BJ (cell line): ENCODE results near the gene ETV6. TPM values are rescaled to one million over a fixed set of nuclear protein-coding genes. Genes with fewer than 3 reads are reported as not detected.

Experiments
- CTCF ChIA-PET: fragments of 350-600 bp; formaldehyde crosslinking; extraction: SDS; loops from one replicate; lab custom pipeline; 2021; ENCODE audit warnings: antibody characterized with exemption, inconsistent platforms; lab: Yijun Ruan, JAX
- POLR2A ChIA-PET: fragments of 300-600 bp; sonication (Branson Sonifier 250); formaldehyde crosslinking; extraction: SDS; loops from one replicate; lab custom pipeline; 2021; ENCODE audit warnings: antibody characterized with exemption; lab: Charles Lee
- DNase-seq: peaks from one replicate; pipeline ENCODE4 v3.0.0-alpha.2; 2011; ENCODE audit warnings: low read depth
- H3K27me3 ChIP-seq: 2 replicates; pipeline ENCODE4 v1.6.0; 2011; ENCODE audit warnings: low read length; ENCODE audit not compliant: control insufficient read depth, insufficient read depth
- H3K36me3 ChIP-seq: 2 replicates; pipeline ENCODE4 v1.5.1; 2011; ENCODE audit warnings: low read length; ENCODE audit not compliant: control insufficient read depth, insufficient read depth
- H3K4me3 ChIP-seq: 2 replicates; pipeline ENCODE4 v1.5.1; 2011; ENCODE audit warnings: low read depth, mild to moderate bottlenecking, control low read depth, low read length
- CTCF ChIP-seq: IDR thresholded peaks from 2 replicates; pipeline ENCODE4 v1.5.1; 2011; ENCODE audit warnings: low read depth, mild to moderate bottlenecking, control low read depth, inconsistent platforms, low read length, moderate library complexity; ENCODE audit not compliant: insufficient read depth
- polyA plus RNA-seq: library from polyadenylated mRNA; depleted of rRNA; stranded (reverse); fragments of >200 nt; gene quantifications from 2 replicates; pipeline ENCODE4 v1.2.3, GENCODE V29; 2011

The ETV6 gene
- polyA plus RNA-seq, 1 experiment: 10.7 TPM

DNA sequence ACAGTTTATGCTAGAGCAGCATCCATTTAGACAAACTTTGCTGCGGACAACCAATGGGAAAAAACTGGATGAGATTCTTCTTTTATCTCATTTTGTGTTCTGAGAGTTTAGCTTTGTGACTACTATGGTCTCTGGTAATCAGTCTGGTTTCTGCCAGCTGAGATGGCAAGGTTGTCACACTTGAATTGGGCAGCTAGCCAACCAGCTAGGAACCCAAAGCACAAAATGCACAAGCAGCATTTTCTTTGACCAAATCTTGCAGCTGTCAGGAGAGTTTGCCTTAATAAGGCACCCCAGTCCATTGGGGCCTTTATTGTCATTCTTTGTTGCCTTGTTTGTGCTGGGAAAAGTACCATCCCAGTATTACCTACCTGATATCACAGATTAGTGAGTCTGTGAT lies 34.0 kb upstream of the ETV6 start:
- H3K27me3 ChIP-seq: no peaks in the 10 kb centered on the region
- no peak overlapping the region for H3K4me3 ChIP-seq
- no peak for DNase-seq
- POLR2A ChIA-PET: no interaction called here
- CTCF ChIA-PET: interaction anchor here (1.1 to 1.2 kb wide), 2 partner anchors 8 to 418 kb away, joined by 3 read pairs; no protein-coding TSS in a partner anchor
- no peak for TF ChIP-seq CTCF
- no peaks in the 10 kb centered on the region for H3K36me3 ChIP-seq

- TF ChIP-seq CTCF: no peak
- POLR2A ChIA-PET: no interaction called here
- DNase-seq: no peak
- Histone ChIP-seq H3K36me3 (no peaks in the 10 kb centered on the region), H3K27me3 (no peaks in the 10 kb centered on the region), H3K4me3 (no peak overlapping the region)
- CTCF ChIA-PET: interaction anchor here (1.3 kb wide), 1 partner anchor 37 kb away, joined by 4 read pairs; no protein-coding TSS in a partner anchor
Measured at GRCh38 chr12:11618046-11618445, 31.4 kb upstream of the ETV6 start.

GRCh38 chr12:11621797-11622423 lies 27.6 kb upstream of the ETV6 start:
- no peak overlapping the region for H3K4me3 ChIP-seq
- no peaks in the 10 kb centered on the region for H3K36me3 ChIP-seq
- H3K27me3 ChIP-seq: no peaks in the 10 kb centered on the region
- TF ChIP-seq CTCF: no peak
- ChIA-PET POLR2A (no interaction called here), CTCF (interaction anchor here (0.7 to 2.4 kb wide), 4 partner anchors 39 to 742 kb away, joined by 3 to 8 read pairs (median 5); no protein-coding TSS in a partner anchor)
- no peak for DNase-seq

DNA sequence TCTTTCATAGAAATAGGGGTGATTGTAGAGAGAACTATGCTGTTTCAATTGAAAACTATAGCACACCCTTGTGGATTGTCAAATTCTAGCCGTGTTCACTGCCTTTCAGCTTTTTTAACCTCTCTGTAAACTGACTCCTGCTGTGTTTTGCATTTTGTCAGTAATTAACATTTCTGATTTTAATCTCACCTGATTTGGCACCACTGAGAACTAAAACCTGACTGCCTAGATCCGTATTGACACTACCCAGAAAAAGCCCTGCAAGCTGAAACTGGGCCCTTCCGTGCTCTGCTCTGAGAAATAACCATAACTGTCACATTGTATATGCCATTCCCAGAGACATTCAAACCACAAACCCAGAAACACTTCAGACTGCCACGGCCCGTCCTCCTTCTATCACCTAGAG lies 26.6 kb upstream of the ETV6 start:
- Histone ChIP-seq H3K4me3 (no peak overlapping the region), H3K36me3 (no peaks in the 10 kb centered on the region), H3K27me3 (no peaks in the 10 kb centered on the region)
- TF ChIP-seq CTCF: peak; percentile 27
- DNase-seq: no peak
- ChIA-PET POLR2A (no interaction called here), CTCF (interaction anchor here (0.7 to 2.4 kb wide), 9 partner anchors 17 to 743 kb away, joined by 3 to 8 read pairs (median 3); no protein-coding TSS in a partner anchor)

DNA sequence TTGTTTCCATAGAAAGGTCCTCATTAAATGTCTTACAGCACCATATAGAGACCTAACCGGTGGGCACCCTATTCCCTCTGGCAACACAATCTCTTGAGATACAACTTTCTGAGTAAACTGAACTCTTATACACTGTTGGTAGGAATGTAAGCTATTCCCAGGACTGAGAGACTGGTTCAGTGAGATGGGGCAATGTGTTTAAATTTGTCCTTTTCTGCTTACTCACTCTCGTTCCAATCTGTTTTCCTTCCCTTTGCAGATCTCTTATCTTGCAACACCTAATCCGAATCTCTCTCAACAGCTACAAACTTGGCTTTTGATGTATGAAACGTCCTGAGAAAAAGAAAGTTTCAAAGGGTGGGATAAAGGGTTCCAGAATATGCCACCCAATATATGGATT lies 26.1 kb upstream of the ETV6 start:
- Histone ChIP-seq H3K36me3 (no peaks in the 10 kb centered on the region), H3K27me3 (no peaks in the 10 kb centered on the region), H3K4me3 (no peak overlapping the region)
- TF ChIP-seq CTCF: no peak
- POLR2A ChIA-PET: no interaction called here
- CTCF ChIA-PET: interaction anchor here (0.6 to 2.4 kb wide), 8 partner anchors 8 to 408 kb away, joined by 3 to 8 read pairs (median 3); no protein-coding TSS in a partner anchor
- DNase-seq: no peak
